T-helper 1 cell treated with Interleukin-12 subunit alpha and Interleukin-12 subunit beta and Interleukin-4 antibody, amounts not matched to agents 30 μg/mL and 1 μg/mL, for 36 hours (primary cell): ENCODE data around the gene CIAO2A.

Experiments
- H3K27ac Mint-ChIP-seq: one replicate; pipeline ENCODE4 v1.8.0; 2021; ENCODE audit warnings: mild to moderate bottlenecking, mixed read lengths
- H3K27me3 Mint-ChIP-seq: one replicate; pipeline ENCODE4 v1.8.0; 2021; ENCODE audit warnings: low read depth, mixed read lengths
- H3K36me3 Mint-ChIP-seq: one replicate; pipeline ENCODE4 v1.8.0; 2021; ENCODE audit warnings: low read depth, mixed read lengths
- H3K4me1 Mint-ChIP-seq: one replicate; pipeline ENCODE4 v1.8.0; 2021; ENCODE audit warnings: low read depth, mixed read lengths
- H3K4me3 Mint-ChIP-seq: one replicate; pipeline ENCODE4 v1.8.0; 2021; ENCODE audit warnings: mild to moderate bottlenecking, moderate library complexity, mixed read lengths
- H3K9me3 Mint-ChIP-seq: one replicate; pipeline ENCODE4 v1.8.0; 2021; ENCODE audit warnings: mixed read lengths

CIAO2A gene

DNA sequence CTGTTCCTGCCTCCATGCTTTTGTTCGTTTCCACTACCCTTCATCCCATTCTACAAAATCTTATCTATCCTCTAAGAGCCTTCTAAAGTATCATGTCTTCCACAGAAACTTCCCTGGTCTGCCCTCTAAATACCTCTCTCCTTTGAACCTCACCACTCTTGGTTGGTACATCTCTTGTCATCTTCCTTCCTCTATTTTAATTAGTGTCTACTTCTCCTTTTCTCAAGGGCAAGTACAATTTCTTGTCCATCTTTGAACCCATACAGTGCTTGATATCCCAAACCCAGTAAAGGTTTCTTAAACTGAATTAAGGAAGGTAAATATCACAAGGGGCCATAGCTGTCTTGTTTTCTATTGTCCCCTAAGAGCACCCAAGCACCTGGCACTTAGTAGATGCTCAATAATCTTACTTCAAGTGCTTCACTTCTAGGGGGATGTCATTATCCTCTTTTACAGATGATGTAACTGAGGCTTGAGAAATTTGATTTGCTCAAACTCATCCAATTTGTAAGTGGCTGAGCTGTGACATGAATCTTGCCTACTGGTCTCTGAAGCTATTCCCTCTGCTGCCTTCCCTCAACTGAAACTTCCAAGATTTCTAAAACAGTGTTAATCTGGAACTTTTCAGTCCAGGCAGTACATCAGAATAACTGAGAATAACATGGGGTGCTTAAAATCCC, 44.7 kb downstream of the CIAO2A start:
- Mint-ChIP-seq H3K9me3 (no peaks in the 10 kb centered on the region), H3K4me3 (no peak overlapping the region), H3K27ac (no peak overlapping the region), H3K27me3 (peaks cover 16% of the 10 kb centered on the region), H3K36me3 (peaks cover 1% of the 10 kb centered on the region), H3K4me1 (peaks cover 25% of the 10 kb centered on the region)

- Mint-ChIP-seq H3K27ac (peak within 1 kb of the TSS; percentile 37), H3K4me3 (peak within 1 kb of the TSS; percentile 79), H3K4me1 (peaks cover 25% of the 10 kb centered on the region), H3K27me3 (peaks cover 25% of the 10 kb centered on the region), H3K9me3 (no peaks in the 10 kb centered on the region), H3K36me3 (no peaks in the 10 kb centered on the region)
Observed at GRCh38 chr15:64046421-64047153, 47.1 kb downstream of the CIAO2A start, which contains the start of gene DAPK2. TSS of gene DAPK2 (minus strand) at chr15:64046485. CDS start at chr15:64040261, 6,224 bp downstream.

DNA sequence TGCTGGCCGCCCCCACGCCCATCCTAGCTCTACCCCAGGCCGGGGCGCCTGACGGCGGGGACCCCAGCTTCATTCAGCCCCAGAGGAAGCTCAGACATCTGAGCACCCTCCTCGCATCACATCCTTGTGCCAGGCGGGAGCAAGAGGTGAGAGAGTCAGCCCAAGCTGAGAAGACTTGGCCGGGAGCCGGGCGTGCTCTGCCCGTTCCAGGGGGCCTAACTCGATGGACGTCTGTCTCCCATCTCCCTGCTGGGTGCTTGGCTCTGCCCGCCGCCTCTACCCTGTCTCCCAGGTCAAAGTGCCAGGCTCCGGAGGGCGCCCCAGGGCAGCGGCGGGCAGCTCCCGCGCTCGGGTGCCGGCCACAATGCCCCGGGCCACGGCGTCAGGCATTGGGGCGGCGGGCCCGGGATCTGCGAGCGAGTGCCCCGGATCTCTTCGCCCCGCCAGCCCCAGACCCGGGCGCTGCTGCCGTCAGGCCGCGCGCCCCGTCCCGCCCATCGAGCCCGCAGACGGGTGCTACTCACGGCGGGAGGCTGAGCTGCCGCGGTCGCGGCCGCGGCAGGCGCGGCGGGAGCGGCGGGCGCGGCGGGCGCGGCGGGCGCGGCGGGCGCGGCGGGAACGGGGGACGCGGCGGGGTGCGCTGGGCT, 47.7 kb downstream of the CIAO2A start:
- peaks cover 25% of the 10 kb centered on the region for H3K27me3 Mint-ChIP-seq
- H3K4me3 Mint-ChIP-seq, result peak overlapping the region; percentile 58
- H3K9me3 Mint-ChIP-seq, result no peaks in the 10 kb centered on the region
- H3K36me3 Mint-ChIP-seq, result peaks cover 3% of the 10 kb centered on the region
- peaks cover 23% of the 10 kb centered on the region for H3K4me1 Mint-ChIP-seq
- no peak overlapping the region for H3K27ac Mint-ChIP-seq

DNA sequence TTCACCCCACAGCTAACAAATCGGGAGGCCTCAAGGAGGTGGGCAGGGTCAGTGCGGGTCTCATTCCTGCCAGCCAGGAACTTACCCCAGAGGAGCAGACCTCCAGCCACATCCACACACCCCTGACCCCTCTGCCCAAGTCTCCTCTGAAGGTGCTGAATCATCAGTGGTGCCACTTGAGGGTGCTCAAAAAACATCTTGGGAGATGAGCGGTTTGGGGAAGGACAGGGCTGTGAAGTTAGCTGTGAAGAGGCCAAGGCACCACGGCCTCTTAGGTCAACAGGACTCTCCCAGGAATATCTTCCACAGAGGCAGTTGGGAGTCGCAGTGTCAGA, 48.6 kb downstream of the CIAO2A start:
- H3K4me3 Mint-ChIP-seq, result peak overlapping the region; percentile 58
- H3K36me3 Mint-ChIP-seq, result peaks cover 3% of the 10 kb centered on the region
- H3K4me1 Mint-ChIP-seq, result peaks cover 18% of the 10 kb centered on the region
- H3K27me3 Mint-ChIP-seq, result peaks cover 25% of the 10 kb centered on the region
- H3K9me3 Mint-ChIP-seq, result no peaks in the 10 kb centered on the region
- H3K27ac Mint-ChIP-seq, result peak overlapping the region; percentile 13

GRCh38 chr15:64044300-64045100, 49.1 kb downstream of the CIAO2A start:
- peak overlapping the region; percentile 58 for H3K4me3 Mint-ChIP-seq
- H3K27ac Mint-ChIP-seq, result peak overlapping the region; percentile 13

GRCh38 chr15:64038878-64039610, 54.6 kb downstream of the CIAO2A start:
- peaks cover 5% of the 10 kb centered on the region for H3K4me1 Mint-ChIP-seq
- H3K4me3 Mint-ChIP-seq, result no peak overlapping the region
- H3K9me3 Mint-ChIP-seq, result no peaks in the 10 kb centered on the region
- H3K27me3 Mint-ChIP-seq, result peaks cover 17% of the 10 kb centered on the region
- peaks cover 19% of the 10 kb centered on the region for H3K36me3 Mint-ChIP-seq
- H3K27ac Mint-ChIP-seq, result no peak overlapping the region

More at GRCh38 chr15:64044300-64045100, 49.1 kb downstream of the CIAO2A start:
- H3K36me3 Mint-ChIP-seq, result peaks cover 3% of the 10 kb centered on the region
- no peaks in the 10 kb centered on the region for H3K9me3 Mint-ChIP-seq
- peaks cover 25% of the 10 kb centered on the region for H3K27me3 Mint-ChIP-seq
- H3K4me1 Mint-ChIP-seq, result peaks cover 18% of the 10 kb centered on the region

- Mint-ChIP-seq H3K27me3 (peaks cover 7% of the 10 kb centered on the region), H3K9me3 (no peaks in the 10 kb centered on the region), H3K36me3 (peaks cover 19% of the 10 kb centered on the region), H3K4me3 (no peak overlapping the region), H3K4me1 (peaks cover 5% of the 10 kb centered on the region), H3K27ac (no peak overlapping the region)
Observed at GRCh38 chr15:64037966-64038365, 55.7 kb downstream of the CIAO2A start.

DNA sequence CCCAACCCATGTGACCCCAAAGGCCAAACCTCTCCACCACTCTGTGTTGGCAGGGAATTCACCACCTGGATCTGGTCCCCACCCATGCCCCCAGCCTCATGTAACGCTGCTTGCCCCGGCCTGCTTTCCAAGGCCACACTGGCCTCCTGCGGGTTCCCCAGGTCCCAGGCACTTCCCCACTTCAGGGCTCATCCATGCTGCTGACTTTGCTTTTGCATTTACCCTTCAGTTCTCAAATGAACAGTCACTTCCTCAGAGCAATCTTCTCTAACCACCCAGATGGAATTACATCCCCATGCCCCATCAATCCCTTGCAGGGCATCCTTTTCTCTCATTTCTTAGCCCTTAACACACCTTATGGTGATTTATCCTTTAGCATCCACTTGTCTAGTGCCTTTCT, 56.5 kb downstream of the CIAO2A start:
- no peak overlapping the region for H3K4me3 Mint-ChIP-seq
- H3K4me1 Mint-ChIP-seq, result peaks cover 9% of the 10 kb centered on the region
- no peak overlapping the region for H3K27ac Mint-ChIP-seq

DNA sequence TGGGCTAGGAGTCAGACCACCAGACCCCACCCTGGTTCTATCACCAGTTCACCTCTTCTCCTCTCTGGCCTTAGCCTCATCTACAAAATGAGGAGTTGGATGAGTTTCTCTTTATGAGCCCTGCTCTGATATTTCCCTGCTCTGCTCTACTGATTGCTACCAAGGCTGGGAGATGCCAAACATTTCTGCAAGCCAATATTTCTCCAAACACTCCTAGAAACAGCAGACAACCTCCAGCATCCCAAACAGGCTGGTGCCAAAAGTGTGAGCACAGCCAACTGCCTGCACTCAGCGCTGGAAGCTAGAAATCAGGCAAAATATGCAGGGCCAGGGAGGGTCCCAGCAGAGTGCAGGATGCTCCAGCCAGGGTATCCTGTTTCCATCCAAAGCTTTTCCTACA, 58.1 kb downstream of the CIAO2A start:
- Mint-ChIP-seq H3K4me3 (no peak overlapping the region), H3K27ac (no peak overlapping the region), H3K9me3 (no peaks in the 10 kb centered on the region), H3K27me3 (peaks cover 10% of the 10 kb centered on the region), H3K36me3 (peaks cover 18% of the 10 kb centered on the region), H3K4me1 (peaks cover 14% of the 10 kb centered on the region)

More for the DNA sequence above, 56.5 kb downstream of the CIAO2A start:
- H3K9me3 Mint-ChIP-seq, result no peaks in the 10 kb centered on the region
- H3K36me3 Mint-ChIP-seq, result peaks cover 19% of the 10 kb centered on the region
- H3K27me3 Mint-ChIP-seq, result peaks cover 7% of the 10 kb centered on the region

GRCh38 chr15:64034519-64034918, 59.1 kb downstream of the CIAO2A start:
- no peaks in the 10 kb centered on the region for H3K9me3 Mint-ChIP-seq
- peaks cover 10% of the 10 kb centered on the region for H3K27me3 Mint-ChIP-seq
- H3K4me3 Mint-ChIP-seq, result no peak overlapping the region
- H3K36me3 Mint-ChIP-seq, result peaks cover 18% of the 10 kb centered on the region
- H3K4me1 Mint-ChIP-seq, result peaks cover 19% of the 10 kb centered on the region
- H3K27ac Mint-ChIP-seq, result no peak overlapping the region

- Mint-ChIP-seq H3K4me1 (peaks cover 25% of the 10 kb centered on the region), H3K9me3 (no peaks in the 10 kb centered on the region), H3K27me3 (peaks cover 3% of the 10 kb centered on the region), H3K36me3 (peaks cover 7% of the 10 kb centered on the region), H3K27ac (no peak overlapping the region), H3K4me3 (no peak overlapping the region)
Observed at GRCh38 chr15:64032329-64032728, 61.3 kb downstream of the CIAO2A start.

GRCh38 chr15:64030123-64030522, 63.5 kb downstream of the CIAO2A start:
- no peak overlapping the region for H3K4me3 Mint-ChIP-seq
- no peak overlapping the region for H3K27ac Mint-ChIP-seq
- peaks cover 3% of the 10 kb centered on the region for H3K27me3 Mint-ChIP-seq
- peaks cover 28% of the 10 kb centered on the region for H3K4me1 Mint-ChIP-seq
- no peaks in the 10 kb centered on the region for H3K9me3 Mint-ChIP-seq
- H3K36me3 Mint-ChIP-seq, result peaks cover 4% of the 10 kb centered on the region

- Mint-ChIP-seq H3K4me3 (no peak overlapping the region), H3K9me3 (no peaks in the 10 kb centered on the region), H3K36me3 (peaks cover 4% of the 10 kb centered on the region), H3K27ac (no peak overlapping the region), H3K4me1 (peaks cover 28% of the 10 kb centered on the region), H3K27me3 (peaks cover 3% of the 10 kb centered on the region)
Observed at GRCh38 chr15:64029633-64030032, 64.0 kb downstream of the CIAO2A start.

GRCh38 chr15:64029110-64029509, 64.5 kb downstream of the CIAO2A start:
- H3K4me3 Mint-ChIP-seq, result no peak overlapping the region
- peaks cover 4% of the 10 kb centered on the region for H3K36me3 Mint-ChIP-seq
- peaks cover 3% of the 10 kb centered on the region for H3K27me3 Mint-ChIP-seq
- no peak overlapping the region for H3K27ac Mint-ChIP-seq
- H3K4me1 Mint-ChIP-seq, result peaks cover 28% of the 10 kb centered on the region
- H3K9me3 Mint-ChIP-seq, result no peaks in the 10 kb centered on the region
